HUES64 (cell line): ENCODE results near the gene FOXC2.

Experiments
- H3K27ac ChIP-seq: 2 replicates; pipeline ENCODE4 v1.7.0; 2013; ENCODE audit warnings: low read depth, low read length, inconsistent platforms
- H3K27me3 ChIP-seq: 2 replicates; pipeline ENCODE4 v1.6.1; 2013; ENCODE audit warnings: mild to moderate bottlenecking, low read length; ENCODE audit not compliant: insufficient read depth
- H3K36me3 ChIP-seq: 2 replicates; pipeline ENCODE4 v1.6.1; 2013; ENCODE audit warnings: mild to moderate bottlenecking, low read length; ENCODE audit not compliant: insufficient read depth
- H3K4me1 ChIP-seq: 2 replicates; pipeline ENCODE4 v1.6.1; 2013; ENCODE audit warnings: mild to moderate bottlenecking, low read length, moderate library complexity; ENCODE audit not compliant: insufficient read depth
- H3K4me3 ChIP-seq: 2 replicates; pipeline ENCODE4 v1.5.1; 2013; ENCODE audit warnings: mild to moderate bottlenecking, low read length, moderate library complexity
- H3K9ac ChIP-seq: 2 replicates; pipeline ENCODE4 v1.6.1; 2013; ENCODE audit warnings: mild to moderate bottlenecking, low read depth, low read length
- H3K9me3 ChIP-seq: 2 replicates; pipeline ENCODE4 v1.6.1; 2013; ENCODE audit warnings: low read depth, low read length; ENCODE audit not compliant: insufficient read depth
- WGBS: fragments of 150-250, 120-280 bp; methylation state at CpG from one replicate; pipeline ENCODE4 v1.1.7; 2013; ENCODE audit warnings: missing lambda C conversion rate; 5-methylcytosine and 5-hydroxymethylcytosine counted together

FOXC2 gene

DNA sequence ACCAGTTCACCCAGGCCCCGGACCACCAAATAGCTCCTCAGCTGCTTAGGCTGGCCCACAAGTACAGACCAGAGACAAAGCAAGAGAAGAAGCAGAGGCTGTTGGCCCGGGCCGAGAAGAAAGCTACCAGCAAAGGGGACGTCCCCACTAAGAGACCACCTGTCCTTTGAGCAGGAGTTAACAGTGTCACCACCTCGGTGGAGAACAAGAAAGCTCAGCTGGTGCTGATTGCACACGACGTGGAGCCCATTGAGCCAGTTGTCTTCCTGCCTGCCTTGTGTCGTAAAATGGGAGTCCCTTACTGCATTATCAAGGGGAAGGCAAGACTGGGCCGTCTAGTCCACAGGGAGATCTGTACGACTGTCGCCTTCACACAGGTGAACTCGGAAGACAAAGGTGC, 40.9 kb upstream of the FOXC2 start:
- Histone ChIP-seq H3K4me1 (no peaks in the 10 kb centered on the region), H3K27me3 (no peaks in the 10 kb centered on the region), H3K27ac (no peak overlapping the region), H3K4me3 (no peak overlapping the region), H3K36me3 (no peaks in the 10 kb centered on the region), H3K9me3 (no peaks in the 10 kb centered on the region), H3K9ac (no peak overlapping the region)
- WGBS = 68% methylated on average over 12 of the region's 12 CpGs

DNA sequence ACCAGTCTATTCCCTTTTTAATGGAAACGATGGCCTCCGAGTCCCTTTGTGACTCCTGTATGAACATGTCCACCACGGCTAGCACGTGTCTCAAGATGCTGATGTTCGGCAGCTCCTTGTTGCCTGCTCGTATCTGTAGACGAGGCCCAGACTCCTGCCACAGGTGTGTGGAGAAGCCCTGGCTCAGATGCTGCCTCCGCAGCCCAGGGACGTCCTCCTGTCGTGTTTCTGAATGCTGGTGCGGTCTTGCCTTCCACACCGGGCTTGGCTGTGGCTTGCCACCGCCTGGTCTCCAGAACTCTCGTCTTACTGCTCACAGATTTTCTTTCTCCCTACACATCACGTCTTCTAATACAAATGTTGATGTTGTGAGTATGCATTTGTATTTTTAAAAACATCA, 39.3 kb upstream of the FOXC2 start:
- H3K27me3 ChIP-seq = no peaks in the 10 kb centered on the region
- no peak overlapping the region for H3K27ac ChIP-seq
- no peaks in the 10 kb centered on the region for H3K36me3 ChIP-seq
- H3K4me3 ChIP-seq = no peak overlapping the region
- no peak overlapping the region for H3K9ac ChIP-seq
- no peaks in the 10 kb centered on the region for H3K9me3 ChIP-seq
- 93% methylated on average over 14 of the region's 15 CpGs for WGBS
- H3K4me1 ChIP-seq = no peaks in the 10 kb centered on the region

DNA sequence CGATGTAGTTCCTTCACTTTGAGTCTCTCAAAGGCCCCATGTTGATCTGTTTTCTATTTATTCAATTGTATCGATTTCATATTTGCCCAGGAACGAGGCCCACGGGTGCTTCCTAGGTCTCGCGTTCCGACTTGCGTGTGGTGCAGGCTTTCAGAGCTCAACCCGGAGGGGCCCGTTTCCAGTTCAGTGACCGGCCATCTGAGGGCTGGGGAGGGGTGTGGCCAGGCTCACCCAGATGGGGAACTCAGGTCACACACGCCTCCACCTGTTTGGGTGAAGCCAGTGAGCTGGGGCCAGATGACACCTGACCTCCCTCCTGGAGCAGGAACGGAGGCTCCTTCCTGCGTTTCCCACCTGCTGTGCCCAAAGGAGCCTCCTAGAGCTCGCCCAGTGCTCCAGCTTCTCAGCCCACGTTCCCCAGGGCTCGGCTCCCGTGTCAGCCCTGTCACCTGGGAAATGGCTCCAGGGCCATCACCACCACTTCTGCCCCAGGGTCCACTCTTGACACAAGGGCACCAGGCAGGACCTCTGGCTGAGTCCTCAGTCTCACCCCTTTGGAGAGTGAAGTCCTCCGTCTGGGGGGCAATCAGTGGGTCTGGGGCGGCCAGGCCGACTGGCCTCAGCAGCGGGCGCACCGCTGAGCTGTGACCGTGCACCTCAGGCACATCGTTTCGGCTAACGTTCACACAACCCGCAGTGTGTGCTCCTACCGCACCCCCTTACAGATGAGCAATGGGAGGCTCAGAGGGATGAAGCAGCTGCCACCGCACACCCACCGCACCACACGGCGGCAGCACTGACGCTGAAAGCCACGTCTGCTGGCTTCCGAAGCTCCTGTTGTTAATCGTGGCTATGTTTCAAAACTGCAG, 38.3 kb upstream of the FOXC2 start:
- Histone ChIP-seq H3K4me3 (no peak overlapping the region), H3K4me1 (no peaks in the 10 kb centered on the region), H3K27ac (no peak overlapping the region), H3K36me3 (no peaks in the 10 kb centered on the region), H3K9me3 (no peaks in the 10 kb centered on the region), H3K27me3 (no peaks in the 10 kb centered on the region), H3K9ac (no peak overlapping the region)
- WGBS = 95% methylated on average over 38 of the region's 38 CpGs

DNA sequence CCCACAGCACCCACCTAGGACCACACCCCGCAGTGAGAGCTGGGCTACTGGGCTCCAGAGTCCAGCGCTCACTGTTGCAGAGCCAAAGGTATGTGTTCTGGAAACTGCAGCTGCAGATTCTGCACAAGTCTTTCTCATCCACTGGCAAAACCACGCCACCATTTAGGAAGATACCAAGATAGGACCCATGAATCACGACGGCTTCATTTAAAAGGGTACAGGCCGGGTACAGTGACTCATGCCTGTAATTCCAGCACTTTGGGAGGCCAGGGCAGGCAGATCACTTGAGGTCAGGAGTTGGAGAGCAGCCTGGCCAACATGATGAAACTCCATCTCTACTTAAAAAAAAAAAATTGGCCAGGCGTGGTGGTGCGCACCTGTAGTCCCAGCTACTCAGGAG, 37.5 kb upstream of the FOXC2 start:
- WGBS = 83% methylated on average over 8 of the region's 8 CpGs
- Histone ChIP-seq H3K9me3 (no peaks in the 10 kb centered on the region), H3K4me3 (no peak overlapping the region), H3K27me3 (no peaks in the 10 kb centered on the region), H3K36me3 (no peaks in the 10 kb centered on the region), H3K27ac (no peak overlapping the region), H3K9ac (no peak overlapping the region), H3K4me1 (no peaks in the 10 kb centered on the region)

DNA sequence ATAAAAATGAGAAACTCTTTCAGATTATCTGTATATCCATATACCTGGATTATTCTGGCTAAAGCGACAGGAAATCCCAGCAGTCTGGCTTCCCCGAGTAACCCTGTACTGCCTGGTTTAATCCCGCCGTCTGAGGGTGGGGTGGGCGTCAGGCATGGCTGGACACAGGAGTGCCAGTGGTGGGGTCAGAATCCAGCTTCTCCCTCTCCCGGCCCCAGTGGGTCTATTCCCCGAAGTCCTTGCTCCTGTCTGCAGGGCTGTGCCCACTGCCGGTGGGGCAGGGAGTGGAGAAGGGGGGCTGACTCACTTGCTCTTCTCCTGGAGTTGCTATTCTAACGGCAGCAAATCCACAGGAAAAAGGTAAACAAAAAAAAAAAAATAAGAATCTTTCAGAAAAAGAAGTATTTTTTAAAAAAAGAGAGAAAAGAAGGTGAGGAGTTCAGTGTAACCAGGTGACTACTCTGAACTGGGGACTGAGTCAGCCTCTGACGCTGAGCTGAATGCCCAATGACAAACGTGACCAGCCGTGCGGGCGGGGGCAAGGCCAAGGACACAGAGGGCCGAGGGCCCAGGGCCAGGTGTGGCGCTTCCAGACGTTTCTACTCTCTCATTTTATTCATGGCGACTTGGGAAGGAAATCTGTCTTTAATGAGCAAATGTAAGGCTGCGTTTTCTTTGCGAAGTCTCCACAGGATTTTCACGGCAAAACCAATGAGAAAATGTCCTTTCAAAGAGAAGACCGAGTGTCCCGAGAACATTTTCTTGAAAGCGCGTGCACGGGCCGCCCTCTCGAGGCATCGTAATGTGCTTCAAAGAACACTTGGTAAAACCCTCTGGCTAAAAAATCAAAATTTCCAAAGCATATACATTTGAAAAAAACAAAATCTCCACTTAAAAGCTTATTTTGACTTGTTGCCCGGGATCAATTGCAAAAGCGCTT, 36.1 kb upstream of the FOXC2 start:
- Histone ChIP-seq H3K4me3 (no peak overlapping the region), H3K27me3 (no peaks in the 10 kb centered on the region), H3K36me3 (no peaks in the 10 kb centered on the region), H3K9ac (no peak overlapping the region), H3K4me1 (no peaks in the 10 kb centered on the region), H3K9me3 (no peaks in the 10 kb centered on the region), H3K27ac (no peak overlapping the region)
- 93% methylated on average over 30 of the region's 31 CpGs for WGBS

DNA sequence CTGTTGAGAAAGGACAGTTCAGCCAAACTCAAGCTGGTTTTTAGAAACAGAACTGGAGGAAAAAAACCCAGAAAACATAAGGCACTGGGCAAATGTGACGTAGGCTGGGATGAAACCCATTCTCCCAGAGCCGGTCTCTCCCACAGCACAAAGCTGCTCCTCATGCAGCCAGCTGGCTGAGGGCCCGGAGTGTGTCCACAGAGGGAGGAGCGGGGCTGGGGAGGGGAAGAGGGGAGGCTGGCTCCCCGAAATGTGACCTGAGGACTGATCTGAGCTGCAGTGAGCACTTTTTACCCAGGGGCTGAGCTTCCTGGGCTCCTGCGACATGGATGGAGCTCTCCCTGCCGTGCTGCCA, 35.5 kb upstream of the FOXC2 start:
- 92% methylated on average over 7 of the region's 7 CpGs for WGBS
- Histone ChIP-seq H3K27ac (no peak overlapping the region), H3K4me1 (no peaks in the 10 kb centered on the region), H3K27me3 (no peaks in the 10 kb centered on the region), H3K9ac (no peak overlapping the region), H3K9me3 (no peaks in the 10 kb centered on the region), H3K4me3 (no peak overlapping the region), H3K36me3 (no peaks in the 10 kb centered on the region)

DNA sequence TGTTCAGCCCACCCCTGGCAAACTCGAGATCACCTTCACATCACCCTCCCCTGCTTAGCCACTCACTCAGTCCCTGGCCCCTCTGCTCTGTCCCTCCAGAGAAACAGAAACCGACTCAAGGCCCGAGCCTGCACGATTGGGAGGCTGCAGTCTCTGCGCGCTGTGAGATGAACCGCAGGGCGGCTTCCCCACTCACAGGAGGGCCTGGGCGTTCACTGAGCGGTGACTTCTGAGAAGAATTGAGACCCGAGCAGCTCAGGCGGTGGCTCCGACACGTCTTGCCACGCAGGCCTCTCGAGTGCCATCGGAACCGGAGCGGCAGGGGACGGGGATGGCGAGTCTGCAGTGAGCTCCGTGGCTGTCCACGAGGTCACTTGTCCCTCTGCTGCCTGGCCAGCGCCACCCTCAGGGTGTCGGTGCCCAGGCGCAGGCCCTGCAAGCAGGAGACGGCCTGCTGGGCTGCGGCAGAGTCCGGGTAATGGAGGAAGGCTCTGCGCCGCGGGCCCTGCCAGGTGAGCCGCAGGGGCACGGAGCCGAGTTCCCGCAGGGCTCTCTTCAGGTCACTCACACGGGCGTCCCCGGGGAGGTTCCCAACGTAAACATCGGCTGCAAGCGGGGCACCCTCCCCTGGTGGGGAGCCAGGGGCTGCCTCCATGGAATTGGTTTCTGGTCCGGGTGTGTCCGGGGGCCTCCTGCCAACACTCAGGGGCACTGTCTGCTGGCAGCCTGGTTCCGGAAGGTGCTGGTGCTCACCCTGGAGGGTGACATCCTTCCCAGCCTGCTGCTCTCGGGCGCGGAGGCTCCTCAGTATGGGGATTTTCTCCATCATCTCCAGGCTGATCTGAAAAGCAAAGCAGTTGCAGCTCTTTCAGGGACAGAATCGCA, 34.7 kb upstream of the FOXC2 start:
- Histone ChIP-seq H3K4me1 (no peaks in the 10 kb centered on the region), H3K27ac (no peak overlapping the region), H3K27me3 (no peaks in the 10 kb centered on the region), H3K9me3 (no peaks in the 10 kb centered on the region), H3K36me3 (no peaks in the 10 kb centered on the region), H3K9ac (no peak overlapping the region), H3K4me3 (no peak overlapping the region)
- WGBS = 94% methylated on average over 49 of the region's 49 CpGs

DNA sequence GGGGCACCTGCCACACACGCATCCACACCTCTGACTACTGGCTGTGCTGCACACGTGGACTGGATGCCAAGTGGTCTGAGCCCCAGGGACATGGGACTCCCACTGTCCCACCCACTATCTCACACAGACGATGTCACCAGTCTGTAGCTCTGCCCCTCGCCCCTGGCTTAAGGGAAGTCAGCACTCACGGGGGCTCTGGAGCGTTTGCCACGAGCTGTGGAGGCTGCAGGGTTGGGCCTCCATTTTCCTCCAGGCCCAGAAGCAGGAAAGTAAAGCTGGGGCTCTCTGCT, 34.2 kb upstream of the FOXC2 start:
- peaks cover 4% of the 10 kb centered on the region; the same call in 1 of the 2 replicates for H3K36me3 ChIP-seq
- H3K27ac ChIP-seq = no peak overlapping the region
- no peak overlapping the region for H3K4me3 ChIP-seq
- no peaks in the 10 kb centered on the region for H3K4me1 ChIP-seq
- no peak overlapping the region for H3K9ac ChIP-seq
- no peaks in the 10 kb centered on the region for H3K9me3 ChIP-seq
- 94% methylated on average over 7 of the region's 7 CpGs for WGBS
- H3K27me3 ChIP-seq = no peaks in the 10 kb centered on the region

DNA sequence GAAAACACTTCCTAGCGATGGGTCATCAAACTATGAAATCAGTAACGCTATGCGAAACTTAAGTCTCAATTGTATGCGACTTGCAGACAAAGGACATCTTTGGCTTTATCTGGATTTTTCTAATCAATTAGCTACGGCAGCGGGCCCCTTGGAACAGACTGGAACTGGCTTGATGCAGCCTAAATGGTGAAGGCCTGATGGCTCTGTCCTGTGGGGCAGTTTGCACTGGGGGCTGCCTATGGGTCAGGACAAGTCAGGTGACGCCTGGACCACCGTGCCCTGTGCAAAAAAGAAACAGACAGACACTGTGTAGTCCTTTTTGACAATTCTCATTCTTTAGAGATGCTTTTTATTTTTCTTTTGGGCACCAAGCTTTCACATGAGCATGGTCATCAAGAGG, 33.6 kb upstream of the FOXC2 start:
- H3K9me3 ChIP-seq = no peaks in the 10 kb centered on the region
- H3K36me3 ChIP-seq = peaks cover 8% of the 10 kb centered on the region
- no peak overlapping the region for H3K27ac ChIP-seq
- no peaks in the 10 kb centered on the region for H3K27me3 ChIP-seq
- WGBS = 95% methylated on average over 8 of the region's 8 CpGs
- no peak overlapping the region for H3K9ac ChIP-seq
- no peaks in the 10 kb centered on the region for H3K4me1 ChIP-seq
- no peak overlapping the region for H3K4me3 ChIP-seq

DNA sequence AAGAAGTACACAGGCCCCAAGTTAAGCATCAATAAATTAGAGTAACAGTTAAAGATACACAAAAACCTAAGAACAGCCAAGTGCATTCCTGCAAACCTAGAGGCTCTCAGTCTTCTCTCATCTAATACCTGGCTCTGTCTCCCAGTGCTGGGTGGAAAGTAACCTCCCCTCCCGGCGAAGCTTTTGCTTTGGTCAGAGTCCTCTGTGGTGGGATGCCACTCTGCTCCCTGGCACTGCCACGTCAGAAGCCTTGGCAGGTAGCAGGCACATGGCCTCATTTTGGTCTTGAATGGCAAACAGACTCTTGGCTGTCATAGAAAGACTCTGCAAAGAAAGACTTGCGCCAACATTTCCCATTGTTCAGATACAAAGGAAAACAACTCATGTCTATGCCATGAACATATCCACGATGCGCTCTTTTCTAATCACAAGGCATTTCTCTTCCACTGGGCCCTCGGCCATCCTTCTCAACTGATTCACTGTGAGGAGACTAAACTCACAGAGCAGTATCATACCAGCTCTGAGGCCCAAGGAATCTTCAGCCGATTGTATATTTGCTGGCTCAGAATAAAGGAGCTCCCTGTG, 32.8 kb upstream of the FOXC2 start:
- H3K9ac ChIP-seq = no peak overlapping the region
- 93% methylated on average over 8 of the region's 8 CpGs for WGBS
- no peaks in the 10 kb centered on the region for H3K4me1 ChIP-seq
- H3K27me3 ChIP-seq = no peaks in the 10 kb centered on the region
- H3K36me3 ChIP-seq = peaks cover 15% of the 10 kb centered on the region
- H3K27ac ChIP-seq = no peak overlapping the region
- H3K4me3 ChIP-seq = no peak overlapping the region
- no peaks in the 10 kb centered on the region for H3K9me3 ChIP-seq
